ENCODE results near the gene TTYH1. TPM values are rescaled to one million over a fixed set of nuclear protein-coding genes. Genes with fewer than 3 reads are reported as not detected.
A peak's percentile ranks its signal among the peaks of the same experiment; 100 is the strongest.

The TTYH1 gene
- total and polyA plus RNA-seq, 9 of the 15 experiments (the other 6 are each of a cell fraction or from before 2014, with no cell fraction given), result 0.08 TPM; not detected in 8

DNA sequence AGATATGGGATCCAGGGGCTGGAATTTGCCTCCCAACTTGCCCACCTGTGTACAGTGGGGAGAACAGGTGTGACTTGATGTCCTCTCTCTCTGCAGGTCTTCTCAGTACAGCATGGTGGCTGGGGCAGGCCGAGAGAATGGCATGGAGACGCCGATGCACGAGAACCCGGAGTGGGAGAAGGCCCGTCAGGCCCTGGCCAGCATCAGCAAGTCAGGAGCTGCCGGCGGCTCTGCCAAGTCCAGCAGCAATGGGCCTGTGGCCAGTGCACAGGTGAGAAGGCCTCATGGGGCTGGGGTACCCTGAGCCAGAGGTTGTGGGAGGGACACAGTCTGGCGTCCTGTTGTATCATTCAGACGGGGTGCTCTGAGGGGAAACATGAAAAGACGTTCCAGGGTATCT, 36.7 kb downstream of the TTYH1 start:
- peaks cover 28% of the 10 kb centered on the region for H4K20me1 ChIP-seq (replicated peaks; ENCODE audit: control insufficient read depth, insufficient read depth, low read length)
- H3K27me3 ChIP-seq (ENCODE audit: control insufficient read depth in 2 of 2, insufficient read depth in 2 of 2, low read length in 2 of 2), result no peaks in the 10 kb centered on the region
- no peak overlapping the region for H3K27ac ChIP-seq (ENCODE audit: extremely low read depth, low read depth, low read length)
- H3K4me1 ChIP-seq (replicated peaks in 1 of 2; ENCODE audit: control insufficient read depth in 2 of 2, insufficient read depth in 2 of 2, low read length in 2 of 2), result peaks cover 15 to 38% of the 10 kb centered on the region in 2 experiments; a peak in 4 of 5 replicates
- intact Hi-C loops (cut with micrococcal nuclease), result no loop called here
- POLR2A ChIA-PET, result no interaction called here
- H3K4me2 ChIP-seq (ENCODE audit: insufficient read depth, low read length), result no peak overlapping the region
- H3K9me3 ChIP-seq (replicated peaks; ENCODE audit: control insufficient read depth, insufficient read depth, low read depth, low read length), result no peaks in the 10 kb centered on the region
- in situ Hi-C loops (cut with MboI), result no loop called here
- H2AFZ ChIP-seq (ENCODE audit: low read depth, low read length), result no peak overlapping the region
- ATAC-seq, result no peak
- TF ChIP-seq, protein P1, sequence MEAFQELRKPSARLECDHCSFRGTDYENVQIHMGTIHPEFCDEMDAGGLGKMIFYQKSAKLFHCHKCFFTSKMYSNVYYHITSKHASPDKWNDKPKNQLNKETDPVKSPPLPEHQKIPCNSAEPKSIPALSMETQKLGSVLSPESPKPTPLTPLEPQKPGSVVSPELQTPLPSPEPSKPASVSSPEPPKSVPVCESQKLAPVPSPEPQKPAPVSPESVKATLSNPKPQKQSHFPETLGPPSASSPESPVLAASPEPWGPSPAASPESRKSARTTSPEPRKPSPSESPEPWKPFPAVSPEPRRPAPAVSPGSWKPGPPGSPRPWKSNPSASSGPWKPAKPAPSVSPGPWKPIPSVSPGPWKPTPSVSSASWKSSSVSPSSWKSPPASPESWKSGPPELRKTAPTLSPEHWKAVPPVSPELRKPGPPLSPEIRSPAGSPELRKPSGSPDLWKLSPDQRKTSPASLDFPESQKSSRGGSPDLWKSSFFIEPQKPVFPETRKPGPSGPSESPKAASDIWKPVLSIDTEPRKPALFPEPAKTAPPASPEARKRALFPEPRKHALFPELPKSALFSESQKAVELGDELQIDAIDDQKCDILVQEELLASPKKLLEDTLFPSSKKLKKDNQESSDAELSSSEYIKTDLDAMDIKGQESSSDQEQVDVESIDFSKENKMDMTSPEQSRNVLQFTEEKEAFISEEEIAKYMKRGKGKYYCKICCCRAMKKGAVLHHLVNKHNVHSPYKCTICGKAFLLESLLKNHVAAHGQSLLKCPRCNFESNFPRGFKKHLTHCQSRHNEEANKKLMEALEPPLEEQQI (IDR thresholded peaks at IDR 0.05), result no peak
- TF ChIP-seq POLR2G (IDR thresholded peaks at IDR 0.05; ENCODE audit: low read depth, low read length), result 0 out of 2 replicates have a peak, but pooled peaks have one; percentile 22
- peak; percentile 43 for TF ChIP-seq RBFOX2 (IDR thresholded peaks at IDR 0.05; ENCODE audit: low read depth, low read length)
- no TSS peak for BruUV-seq (replicated peaks)
- H3K4me3 ChIP-seq, result no peak overlapping the region
- CTCF ChIA-PET (ENCODE audit: low intra/inter-chr PET ratio), result no interaction called here
- H3K9ac ChIP-seq (ENCODE audit: insufficient read depth in 1 of 2, low read depth in 2 of 2, low read length in 2 of 2), result no peak overlapping the region; a peak in 1 of 4 replicates
- DNase-seq (ENCODE audit: extremely low read depth in 1 of 4, low spot score in 3 of 4), result no peak
- peaks cover 70% of the 10 kb centered on the region for H3K36me3 ChIP-seq (ENCODE audit: control insufficient read depth, insufficient read depth, low read length)
- 94% methylated on average over 11 of the region's 11 CpGs for WGBS (ENCODE audit: insufficient coverage, low coverage, missing lambda C conversion rate)
- H3K79me2 ChIP-seq (ENCODE audit: control insufficient read depth, insufficient read depth, low read length), result peaks cover 73% of the 10 kb centered on the region
- no peak for FAIRE-seq
- H3K9me1 ChIP-seq (ENCODE audit: control insufficient read depth, insufficient read depth, low read length), result peaks cover 12% of the 10 kb centered on the region

Measured in K562 (cell line).